GM19397 (cell line): ENCODE results near the gene TIMM29.
"Not testable (repeated sequence)": the region's sequence is repeated elsewhere in the genome, so short reads cannot be mapped to it uniquely, and the experiment has no call there.

Experiments
- ATAC-seq: cut with Tn5 transposase; IDR thresholded peaks from one replicate; pipeline ENCODE4 v1.9.1; 2021; ENCODE audit warnings: mild to moderate bottlenecking, moderate library complexity; ENCODE audit not compliant: unreplicated experiment

The TIMM29 gene

DNA sequence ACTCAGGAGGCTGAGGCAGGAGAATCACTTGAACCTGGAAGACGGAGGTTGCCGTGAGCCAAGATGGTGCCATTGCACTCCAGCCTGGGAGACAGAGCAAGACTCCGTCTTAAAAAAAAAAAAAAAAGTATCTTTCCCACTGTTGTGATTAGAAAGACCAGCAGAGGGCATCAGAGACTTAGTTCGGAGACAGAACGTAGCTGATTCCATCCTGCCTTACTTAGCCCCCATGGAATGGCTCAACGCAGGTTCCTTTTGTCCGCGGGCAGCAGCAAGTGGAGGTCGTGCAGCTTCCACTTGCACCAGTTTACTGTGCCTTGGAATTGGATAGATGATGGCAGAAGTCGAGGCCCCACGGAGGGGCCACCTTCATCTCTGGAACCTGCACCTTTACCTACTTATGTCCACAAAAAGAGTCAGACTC lies 8.1 kb downstream of the TIMM29 start:
- no peak for ATAC-seq

GRCh38 chr19:10941649-10942048 lies 13.0 kb downstream of the TIMM29 start:
- ATAC-seq, result not testable (repeated sequence)

DNA sequence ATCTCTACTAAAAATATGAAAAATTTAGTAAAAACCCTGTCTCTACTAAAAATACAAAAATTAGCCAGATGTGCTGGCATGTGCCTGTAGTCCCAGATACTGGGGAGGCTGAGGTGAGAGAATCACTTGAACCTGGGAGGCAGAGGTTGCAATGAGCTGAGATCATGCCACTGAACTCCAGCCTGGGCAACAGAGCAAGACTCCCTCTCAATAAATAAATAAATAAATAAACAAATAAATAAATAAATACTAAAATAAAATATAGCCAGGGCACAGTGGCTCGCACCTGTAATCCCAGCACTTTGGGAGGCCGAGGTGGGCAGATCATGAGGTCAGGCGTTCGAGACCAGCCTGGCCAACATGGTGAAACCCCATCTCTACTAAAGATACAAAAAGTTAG lies 14.8 kb downstream of the TIMM29 start:
- not testable (repeated sequence) for ATAC-seq

- ATAC-seq, result no peak
Observed at GRCh38 chr19:10945264-10945663, 16.7 kb downstream of the TIMM29 start.

- ATAC-seq, result no peak
Observed at GRCh38 chr19:10946958-10947657, 18.5 kb downstream of the TIMM29 start.

- ATAC-seq, result no peak
Observed at GRCh38 chr19:10952809-10953208, 24.2 kb downstream of the TIMM29 start.

GRCh38 chr19:10959277-10959968 lies 30.8 kb downstream of the TIMM29 start:
- not testable (repeated sequence) for ATAC-seq

DNA sequence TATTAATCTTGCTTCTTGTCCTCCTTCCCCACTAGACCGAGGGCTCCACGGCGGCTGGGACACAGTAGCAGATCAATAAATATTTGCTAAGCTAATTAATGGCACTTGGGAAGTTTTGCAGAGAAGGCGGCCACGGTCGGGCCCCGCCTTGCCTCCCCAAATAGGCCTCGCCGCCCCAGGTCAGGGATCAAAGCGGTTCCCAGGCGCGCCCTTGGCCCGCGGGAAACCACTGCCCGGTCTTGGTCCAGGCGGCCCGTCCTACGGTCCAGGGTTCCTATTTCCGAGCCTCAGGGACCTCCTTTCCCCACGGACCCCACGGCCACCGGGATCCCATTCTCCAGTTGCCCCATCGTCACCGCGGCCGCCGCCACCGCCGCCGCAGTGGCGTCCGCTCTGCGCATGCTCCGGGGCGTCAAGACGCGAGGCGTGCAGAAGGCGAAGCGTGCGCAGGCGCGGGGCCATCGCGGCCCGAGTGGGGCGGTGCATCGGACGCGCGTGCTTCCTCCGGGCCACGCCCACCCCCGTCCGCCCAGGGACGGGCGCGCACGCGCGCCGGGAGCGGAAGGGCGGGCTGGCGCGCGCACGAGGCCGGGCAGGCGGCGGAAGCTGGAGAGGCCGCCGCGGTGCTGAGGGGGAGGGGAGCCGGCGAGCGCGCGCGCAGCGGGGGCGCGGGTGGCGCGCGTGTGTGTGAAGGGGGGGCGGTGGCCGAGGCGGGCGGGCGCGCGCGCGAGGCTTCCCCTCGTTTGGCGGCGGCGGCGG lies 31.9 kb downstream of the TIMM29 start, which contains the start of gene SMARCA4:
Gene SMARCA4, plus strand, starts transcription at position 717 of the 759 bp plus-strand sequence. CDS start 23,122 bp downstream, outside the sequence.
- peak; percentile 81 for ATAC-seq

GRCh38 chr19:10961073-10961860 lies 32.7 kb downstream of the TIMM29 start:
- peak; percentile 48 for ATAC-seq

- ATAC-seq, result no peak
Observed at GRCh38 chr19:10962863-10963262, 34.3 kb downstream of the TIMM29 start.

DNA sequence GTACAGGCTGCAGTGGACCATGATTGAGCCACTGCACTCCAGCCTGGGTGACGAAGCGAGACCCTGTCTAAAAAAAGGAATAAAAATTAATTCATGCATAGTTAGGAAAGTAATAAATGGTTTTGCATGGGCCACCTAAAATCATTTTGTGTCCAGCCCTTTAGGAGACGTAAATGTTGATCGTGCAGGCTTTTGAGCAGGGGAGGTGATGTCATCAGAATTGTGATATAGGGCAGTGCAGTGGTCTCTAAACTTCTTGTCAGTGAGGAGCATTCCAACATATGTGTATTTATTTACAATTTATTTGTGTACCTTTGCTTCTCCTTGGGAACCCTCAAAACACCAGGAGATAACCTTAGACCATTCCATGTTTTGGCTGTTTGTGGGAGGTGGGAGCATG lies 35.3 kb downstream of the TIMM29 start:
- no peak for ATAC-seq

DNA sequence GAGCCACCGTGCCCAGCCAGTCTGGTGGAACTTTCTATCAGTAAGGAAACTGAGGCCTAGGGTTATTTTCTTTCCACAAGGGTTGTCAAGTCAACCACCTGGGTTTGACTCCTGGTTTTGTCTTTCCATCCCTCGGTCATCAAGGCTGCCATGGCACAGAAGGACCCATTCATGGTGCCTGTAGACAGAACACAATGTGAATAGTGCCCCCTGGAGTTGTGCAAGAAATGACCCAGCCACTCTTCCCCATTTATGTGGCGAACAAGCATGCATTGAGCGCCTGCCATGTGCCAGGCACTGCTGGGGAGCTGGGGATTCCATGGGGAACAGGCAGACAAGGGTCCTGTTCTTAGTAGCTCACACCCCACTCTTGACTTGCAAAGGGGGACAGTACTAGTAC lies 36.3 kb downstream of the TIMM29 start:
- no peak for ATAC-seq

DNA sequence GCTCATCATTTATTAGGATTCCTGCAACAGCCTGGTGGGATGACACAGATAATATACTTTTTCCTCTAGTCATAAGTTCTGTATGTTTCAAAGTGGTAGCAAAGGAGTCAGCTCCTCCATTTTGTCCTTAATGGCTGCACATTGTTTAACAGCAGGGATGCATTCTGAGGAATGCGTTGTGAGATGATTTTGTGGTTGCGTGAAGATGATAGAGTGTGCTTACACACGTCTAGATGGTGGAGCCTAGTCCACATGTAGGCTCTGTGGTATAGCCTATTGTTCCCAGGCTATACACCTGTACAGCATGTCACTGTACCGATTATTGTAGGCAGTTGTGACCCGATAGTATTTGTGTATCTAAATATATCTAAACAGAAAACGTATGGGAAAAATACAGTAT lies 36.8 kb downstream of the TIMM29 start:
- no peak for ATAC-seq

DNA sequence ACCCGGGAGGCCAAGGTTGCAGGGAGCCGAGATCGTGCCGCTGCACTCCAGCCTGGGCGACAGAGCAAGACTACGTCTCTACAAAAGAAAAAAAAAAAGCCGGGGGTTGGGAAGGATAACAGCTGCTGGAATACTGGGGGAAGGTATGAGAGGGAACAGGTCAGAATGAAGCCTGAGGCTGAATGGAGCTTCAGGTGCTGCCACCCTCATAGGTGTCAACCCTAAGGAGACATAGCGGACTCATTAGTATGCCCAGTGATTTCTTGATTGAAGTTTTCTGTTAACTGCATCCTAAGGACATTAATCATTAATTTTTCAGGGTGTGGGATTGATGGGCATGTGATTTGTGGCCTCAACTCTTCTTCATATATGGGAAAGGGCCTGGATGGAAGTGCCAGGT lies 38.2 kb downstream of the TIMM29 start:
- ATAC-seq, result no peak

DNA sequence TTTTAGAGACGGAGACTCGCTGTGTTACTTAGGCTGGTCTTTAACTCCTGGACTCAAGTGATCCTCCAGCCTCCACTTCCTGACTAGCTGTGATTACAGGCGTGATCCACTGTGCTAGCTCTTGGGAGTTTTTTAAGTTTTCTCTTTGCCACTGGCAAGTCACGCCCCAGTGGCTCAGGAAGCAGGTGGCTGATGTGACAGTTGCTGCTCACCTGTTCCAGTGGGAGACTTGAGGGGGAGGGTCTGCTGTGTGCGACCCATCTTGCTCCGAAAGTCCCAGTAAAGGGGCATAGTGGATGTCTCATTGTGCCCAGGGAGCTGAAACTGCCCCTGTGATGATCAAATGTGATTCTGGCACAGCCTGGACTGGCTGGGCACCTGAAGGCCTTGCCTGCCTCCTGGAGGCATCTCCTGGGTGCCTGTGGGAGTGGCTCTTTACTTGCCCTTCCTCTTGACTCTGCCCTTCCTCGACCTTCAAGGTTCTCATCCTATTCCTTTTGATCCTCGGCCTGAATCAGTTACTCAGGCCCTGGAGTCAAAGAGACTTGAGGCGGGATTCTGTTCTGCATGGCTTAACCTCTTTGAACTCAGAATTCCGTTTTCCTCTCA lies 40.0 kb downstream of the TIMM29 start:
- ATAC-seq, result no peak

DNA sequence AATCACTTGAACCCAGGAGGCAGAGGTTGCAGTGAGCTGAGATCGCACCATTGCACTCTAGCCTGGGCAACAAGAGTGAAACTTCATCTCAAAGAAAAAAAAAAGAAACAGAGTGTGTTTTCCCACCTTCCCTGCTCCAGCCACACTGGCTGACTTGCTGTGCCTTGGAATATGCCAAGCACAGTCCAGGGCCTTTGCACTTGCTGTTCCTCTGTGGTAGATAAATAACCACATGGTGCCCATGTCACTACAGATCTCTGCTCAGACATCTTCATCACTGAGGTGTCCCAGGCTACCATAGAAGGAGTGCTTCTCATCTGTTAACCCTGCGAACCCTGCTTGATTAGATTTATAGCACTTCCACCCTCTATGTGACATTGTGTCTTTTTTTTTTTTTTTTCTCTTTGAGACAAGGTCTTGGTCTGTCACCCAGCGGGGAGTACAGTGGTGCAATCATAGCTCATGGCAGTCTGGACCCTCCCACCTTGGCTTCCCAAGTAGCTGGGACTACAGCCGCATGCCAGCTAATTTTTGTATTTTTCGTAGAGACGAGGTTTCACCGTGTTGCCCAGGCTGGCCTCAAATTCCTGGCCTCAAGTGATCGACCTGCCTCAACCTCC lies 42.6 kb downstream of the TIMM29 start:
- no peak for ATAC-seq

GRCh38 chr19:10975374-10976130 lies 46.9 kb downstream of the TIMM29 start:
- ATAC-seq, result no peak

DNA sequence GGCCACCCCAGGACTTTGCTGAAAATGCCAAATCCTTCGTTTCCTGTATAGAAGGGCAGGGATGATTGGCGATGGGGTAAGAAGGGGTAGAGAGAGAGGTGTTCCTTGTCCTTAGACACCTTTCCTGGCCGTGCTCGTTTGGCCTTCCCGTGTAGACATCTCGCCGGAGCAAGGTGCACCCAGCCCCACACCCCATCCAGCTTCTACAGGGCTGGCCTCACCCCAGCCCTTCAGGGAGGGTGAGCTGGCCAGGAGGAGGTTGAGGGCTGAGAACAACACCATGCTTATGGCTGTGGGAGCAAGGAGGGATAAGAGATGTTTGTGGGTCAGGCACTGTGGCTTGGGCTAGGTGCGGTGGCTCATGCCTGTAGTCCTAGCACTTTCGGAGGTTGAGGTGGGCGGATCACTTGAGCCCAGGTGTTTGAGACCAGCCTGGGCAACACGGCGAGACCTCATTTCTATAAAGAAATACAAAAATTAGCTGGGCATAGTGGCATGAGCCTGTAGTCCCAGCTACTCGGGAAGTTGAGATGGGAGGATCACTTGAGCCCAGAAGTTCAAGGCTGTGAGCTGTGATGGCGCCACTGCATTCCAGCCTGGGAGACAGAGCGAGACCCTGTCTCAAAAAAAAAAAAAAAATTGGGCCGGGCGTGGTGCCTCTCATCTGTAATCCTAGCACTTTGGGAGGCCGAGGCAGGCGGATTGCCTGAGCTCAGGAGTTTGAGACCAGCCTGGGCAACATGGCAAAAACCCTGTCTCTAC lies 47.7 kb downstream of the TIMM29 start:
- no peak for ATAC-seq

- no peak for ATAC-seq
Observed at GRCh38 chr19:10977742-10978092, 49.1 kb downstream of the TIMM29 start.
